HG03095 (cell line): ENCODE data around the gene EFCAB12.

Experiments
- ATAC-seq: cut with Tn5 transposase; IDR thresholded peaks from one replicate; pipeline ENCODE4 v1.9.1; 2021; ENCODE audit warnings: moderate library complexity; ENCODE audit not compliant: unreplicated experiment

EFCAB12 gene

DNA sequence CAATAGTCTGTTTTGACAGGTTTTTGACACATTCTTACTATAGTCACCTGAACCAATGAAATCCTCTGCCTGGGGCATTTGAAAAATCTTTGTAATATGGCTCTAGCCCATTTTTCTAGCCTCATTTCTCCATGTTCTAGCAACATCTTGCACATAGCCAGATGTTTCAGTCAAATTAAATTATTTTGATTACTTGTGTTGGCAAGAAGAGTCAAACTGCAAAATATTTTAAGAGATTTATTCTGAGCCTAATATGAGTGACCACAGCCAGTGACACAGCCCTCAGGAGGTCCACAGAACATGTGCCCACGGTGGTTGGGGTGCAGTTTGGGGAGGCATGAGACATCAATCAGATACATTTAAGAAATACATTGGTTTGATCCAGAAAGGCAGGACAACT, 18.5 kb upstream of the EFCAB12 start:
- ATAC-seq: no peak

DNA sequence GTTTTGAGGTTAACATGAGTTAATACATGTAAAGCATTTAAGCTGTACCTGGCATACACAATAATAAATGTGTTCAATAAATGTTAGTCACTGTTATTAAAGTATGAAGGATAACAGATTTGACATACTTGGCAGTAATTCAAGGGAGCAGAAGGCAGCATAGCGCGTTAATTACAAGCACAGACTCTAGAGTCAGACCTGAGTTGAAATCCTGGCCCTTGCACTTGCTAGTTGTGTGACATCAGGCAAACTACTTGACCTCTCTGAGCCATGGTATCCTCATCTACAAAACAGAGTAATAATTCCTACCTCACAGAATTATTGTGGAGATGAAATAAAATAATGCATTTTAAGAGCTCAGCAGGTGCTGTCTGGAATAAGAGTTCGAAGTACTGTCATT, 17.0 kb upstream of the EFCAB12 start:
- ATAC-seq: no peak

DNA sequence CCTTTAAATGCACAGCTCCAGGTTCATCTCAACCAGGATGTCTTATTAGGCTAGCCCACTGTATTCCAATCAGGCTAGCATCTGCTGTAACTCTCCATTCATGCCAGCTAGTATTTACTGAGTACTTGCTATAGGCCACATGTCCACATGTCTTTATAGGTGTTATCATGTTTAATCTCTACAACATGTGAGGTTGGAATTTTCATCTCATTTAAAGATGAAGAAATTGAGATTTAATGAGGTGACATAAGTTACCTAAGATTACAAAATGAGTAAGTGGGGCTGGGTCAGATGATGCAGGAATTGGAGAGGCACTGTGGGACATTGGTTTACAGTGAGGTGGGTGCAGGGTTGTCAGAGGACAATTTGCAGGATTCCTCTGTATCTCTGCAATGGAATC, 14.5 kb upstream of the EFCAB12 start:
- ATAC-seq: no peak

DNA sequence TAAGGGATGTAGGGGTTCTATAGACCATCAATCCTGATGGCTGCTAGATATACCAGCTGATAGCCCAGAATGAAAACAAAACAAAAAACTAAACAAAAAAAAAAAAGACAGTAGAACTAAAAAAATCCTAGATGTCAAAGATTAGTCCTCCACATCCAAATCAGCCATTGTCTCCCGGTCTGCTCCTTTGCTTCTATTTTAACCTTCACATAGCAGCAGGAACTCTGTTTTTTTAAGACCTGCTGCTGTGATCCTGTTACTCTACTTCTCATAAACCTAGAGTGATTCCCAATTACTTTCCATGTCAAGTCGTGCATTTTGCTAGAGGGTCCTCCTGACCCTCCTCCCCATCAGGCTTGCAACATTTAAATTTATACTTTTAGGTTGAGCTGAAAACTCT, 14.1 kb upstream of the EFCAB12 start:
- no peak for ATAC-seq

DNA sequence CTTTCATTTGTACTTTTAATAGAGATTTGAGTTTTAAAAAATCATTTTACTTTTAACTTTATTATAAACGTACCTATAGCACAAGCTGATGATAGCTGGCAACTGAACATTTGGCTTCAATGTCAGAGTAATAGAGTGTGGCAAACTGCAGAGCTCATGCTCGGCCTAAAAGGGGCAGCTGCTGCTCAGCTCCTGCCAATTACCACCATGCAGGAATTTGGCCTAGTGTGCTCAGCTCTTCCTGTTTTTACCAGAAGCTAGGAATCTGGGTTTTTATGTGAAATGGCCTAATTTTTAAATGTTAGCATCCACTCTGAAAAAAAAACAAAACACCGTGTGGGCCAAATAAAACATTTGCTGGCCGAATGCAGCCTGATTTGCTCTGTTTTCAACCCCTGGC, 13.3 kb upstream of the EFCAB12 start:
- no peak for ATAC-seq

DNA sequence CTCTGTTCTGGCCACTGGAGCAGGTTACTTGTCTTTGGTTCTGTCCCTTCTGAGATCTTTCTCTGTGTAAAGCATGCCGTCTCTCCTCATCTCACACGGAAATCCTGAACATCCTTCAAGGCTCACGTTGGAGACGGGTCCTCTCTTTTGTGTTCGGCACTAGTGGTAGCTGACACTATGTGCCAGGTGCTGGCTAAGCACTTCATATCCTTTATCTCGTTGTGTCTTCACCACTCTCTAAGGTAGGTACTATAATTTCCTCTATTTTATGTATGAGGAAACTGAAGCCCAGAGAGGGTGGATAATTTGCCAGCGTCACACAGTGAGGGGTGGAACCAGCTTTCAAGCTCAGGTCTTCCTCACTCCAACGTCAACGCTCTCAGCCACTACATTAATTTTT, 12.8 kb upstream of the EFCAB12 start:
- no peak for ATAC-seq

DNA sequence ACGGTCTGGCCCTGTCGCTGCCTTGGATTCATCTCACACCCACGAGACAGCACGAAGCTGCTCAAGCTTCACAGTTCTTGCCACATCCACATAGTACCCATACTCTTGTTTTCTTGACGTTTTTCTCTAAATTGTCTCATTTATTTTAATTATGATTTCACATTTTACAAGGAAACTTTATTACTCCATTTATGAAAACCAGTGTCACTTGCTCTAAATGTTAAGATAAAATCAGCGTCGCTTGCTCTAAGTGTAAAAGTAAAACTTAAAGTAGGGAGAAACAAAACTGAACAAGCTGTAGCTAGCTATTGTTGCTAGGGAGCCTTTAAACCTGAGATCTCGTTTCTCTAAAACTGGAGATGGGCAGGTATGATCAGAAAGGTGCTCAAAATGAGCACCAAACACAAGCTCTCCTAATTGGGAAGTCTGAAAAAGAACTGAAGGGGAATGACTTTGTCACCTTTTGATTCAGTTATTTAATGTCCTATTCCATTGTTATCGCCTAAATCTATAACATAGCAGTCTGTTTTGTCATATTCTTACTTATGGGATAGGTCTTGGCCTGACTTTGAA, 12.3 kb upstream of the EFCAB12 start:
- ATAC-seq: no peak

DNA sequence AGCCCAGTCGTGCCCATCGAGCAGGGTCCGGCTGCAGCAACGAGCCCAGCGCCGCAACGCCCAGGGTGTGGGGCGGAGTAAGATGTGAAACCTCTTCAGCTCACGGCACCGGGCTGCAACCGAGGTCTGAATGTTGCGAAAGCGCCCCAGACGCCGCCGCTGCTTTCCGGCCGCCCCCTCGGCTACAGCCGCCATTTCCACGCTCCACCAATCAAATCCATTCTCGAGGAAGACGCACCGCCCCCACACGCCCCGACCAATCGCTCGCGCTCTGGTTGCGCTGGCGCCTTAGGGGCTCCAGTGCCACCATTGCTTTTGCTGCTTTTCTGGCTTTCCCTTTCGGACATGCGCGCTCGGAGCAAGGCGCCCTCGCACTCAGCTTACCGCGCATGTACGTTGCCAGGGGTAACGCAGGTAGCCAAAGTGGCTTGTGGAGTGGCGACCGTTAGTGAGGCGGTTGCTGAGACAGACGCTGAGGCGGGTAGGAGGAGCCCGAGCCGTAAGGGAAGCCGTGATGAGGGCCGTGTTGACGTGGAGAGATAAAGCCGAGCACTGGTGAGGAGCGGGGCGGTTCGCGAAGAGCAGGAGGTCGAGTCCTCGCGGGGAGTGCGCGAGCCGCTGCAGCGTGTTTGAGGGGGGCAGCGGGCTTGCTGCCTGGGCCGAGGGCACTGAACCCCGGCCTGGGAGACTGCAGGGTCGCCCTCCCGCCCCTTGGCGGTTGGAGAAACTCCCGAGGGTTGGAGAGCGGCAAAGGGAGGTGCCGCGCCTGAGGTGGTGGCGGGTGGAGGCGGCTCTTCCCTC, 11.6 kb upstream of the EFCAB12 start, which contains the start of the genes IFT122 and MBD4:
TSS of gene IFT122 (plus strand) at position 408 of the 801 bp plus-strand sequence. CDS start at position 515, 107 bp downstream.
TSS of gene MBD4 (minus strand) at position 132 of the 801 bp plus-strand sequence. CDS start at position 17, 115 bp downstream.
- peak; percentile 82 for ATAC-seq

DNA sequence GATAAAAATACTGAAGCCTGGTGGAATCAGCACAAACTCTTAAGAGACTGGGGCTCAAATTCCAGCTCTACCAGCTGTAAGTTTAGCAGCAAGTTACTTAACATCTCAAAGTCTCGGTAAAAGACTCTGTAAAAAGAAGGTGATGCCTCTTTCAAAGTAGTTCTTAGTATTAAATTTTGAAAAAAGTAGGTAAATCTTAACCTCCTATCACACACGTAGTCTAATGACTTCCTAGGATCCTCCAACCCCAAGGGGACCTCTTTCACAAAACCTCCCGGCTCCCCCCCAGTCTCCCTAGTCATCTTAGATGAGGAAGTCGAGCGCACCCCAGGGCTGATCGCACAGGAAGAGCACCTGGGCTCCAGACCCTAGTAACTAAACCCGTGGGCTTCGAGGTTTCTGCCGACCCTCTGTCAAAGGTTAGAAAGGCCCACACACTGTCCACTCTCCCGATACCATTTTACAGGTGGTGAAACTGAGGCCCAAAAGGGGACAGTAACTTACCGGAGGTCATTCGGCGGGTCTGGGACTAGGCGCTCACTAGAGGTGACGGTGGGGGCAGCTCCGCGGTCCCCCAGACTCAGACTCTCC, 10.9 kb upstream of the EFCAB12 start:
- ATAC-seq: peak; percentile 11

DNA sequence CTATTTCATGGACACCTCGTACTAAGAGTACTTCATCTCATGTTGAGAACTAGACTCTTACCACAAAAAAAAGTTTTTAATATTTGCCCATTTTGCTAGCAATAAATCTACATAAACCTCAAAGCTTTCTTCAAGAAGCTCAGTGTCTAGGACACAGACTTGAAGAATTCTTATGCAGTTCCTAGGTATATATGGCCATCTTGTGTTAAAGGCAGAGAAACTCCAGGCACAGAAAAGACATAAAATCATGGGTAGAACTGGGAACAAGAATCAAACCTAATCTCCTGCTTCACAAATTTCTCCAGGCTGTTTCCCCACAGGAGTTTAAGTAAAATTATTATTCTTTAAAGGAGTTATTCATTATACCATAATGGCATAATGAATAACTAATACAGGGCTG, 6.9 kb upstream of the EFCAB12 start:
- ATAC-seq: no peak

DNA sequence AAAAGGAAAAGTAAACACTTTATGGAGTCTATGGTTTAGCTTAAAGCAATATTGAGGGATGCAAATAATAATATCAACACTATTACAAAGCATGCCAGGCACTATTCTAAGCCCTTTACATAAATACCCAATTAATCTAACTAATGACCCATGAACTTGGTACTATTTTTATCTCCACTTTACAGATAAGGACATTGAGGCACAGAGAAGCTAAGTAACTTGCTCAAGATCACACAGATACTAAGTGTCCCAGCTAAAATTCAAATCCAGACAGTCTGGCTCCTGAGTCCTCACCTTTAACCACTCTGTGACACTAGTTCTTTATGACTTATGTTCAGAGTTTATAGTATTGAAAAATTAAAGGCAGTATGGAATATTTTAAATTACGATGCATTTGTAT, 5.7 kb upstream of the EFCAB12 start:
- ATAC-seq: no peak

DNA sequence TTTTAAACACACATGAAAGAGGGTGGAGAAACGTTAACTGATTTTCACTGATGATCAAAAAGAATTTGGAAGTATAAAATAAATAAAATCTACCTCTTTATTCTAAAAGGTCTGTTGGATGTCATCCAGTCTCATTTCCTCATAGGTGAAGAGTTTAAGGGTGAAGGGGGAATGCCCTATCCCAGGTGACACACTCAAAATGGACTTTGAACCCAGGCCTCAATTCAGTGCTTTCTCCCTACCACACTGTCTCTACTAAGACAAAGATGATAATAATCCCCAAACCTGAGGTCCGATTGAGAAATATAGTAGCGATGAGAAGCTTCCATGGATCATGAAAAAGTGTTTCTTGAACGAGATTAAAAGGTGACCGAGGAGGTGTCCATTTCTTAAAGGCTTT, 5.1 kb upstream of the EFCAB12 start:
- no peak for ATAC-seq

DNA sequence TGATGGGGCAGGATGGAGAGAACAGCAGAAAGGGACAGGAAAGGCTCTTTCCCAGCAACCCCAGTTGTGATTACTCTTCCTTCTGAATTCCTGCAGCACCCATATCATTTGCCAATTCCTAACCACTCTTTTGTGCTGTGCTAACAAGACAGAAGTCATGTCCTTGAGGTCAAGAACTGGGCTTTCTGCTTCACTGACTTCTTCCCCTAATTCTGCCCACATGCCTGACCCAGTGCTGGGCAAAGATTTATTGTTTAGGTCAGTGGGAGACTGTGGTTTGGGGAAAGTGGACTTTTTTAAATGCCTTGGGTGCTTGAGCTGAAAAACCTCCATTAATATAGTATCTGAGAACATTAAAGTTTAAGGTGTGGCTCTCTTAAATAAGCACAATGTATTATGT, 4.2 kb upstream of the EFCAB12 start:
- no peak for ATAC-seq

DNA sequence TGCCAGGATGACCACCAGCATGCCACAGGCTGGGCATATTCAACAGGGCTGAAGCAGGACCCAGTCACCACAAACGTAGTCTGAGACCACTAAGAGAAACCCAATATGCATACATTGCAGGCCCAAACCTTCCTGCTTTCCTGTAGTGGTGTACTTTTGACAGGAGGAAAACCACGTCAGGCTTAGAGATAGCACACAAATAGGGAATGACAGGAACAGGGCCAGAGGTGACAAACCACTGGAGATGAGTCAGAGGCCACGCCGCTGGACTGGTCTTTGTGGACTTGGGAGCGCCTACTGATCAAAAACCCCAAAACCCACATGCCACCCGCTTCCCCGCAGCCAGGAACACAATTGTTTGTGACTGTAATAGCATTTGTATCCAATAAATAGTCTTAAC, 3.6 kb upstream of the EFCAB12 start:
- no peak for ATAC-seq

DNA sequence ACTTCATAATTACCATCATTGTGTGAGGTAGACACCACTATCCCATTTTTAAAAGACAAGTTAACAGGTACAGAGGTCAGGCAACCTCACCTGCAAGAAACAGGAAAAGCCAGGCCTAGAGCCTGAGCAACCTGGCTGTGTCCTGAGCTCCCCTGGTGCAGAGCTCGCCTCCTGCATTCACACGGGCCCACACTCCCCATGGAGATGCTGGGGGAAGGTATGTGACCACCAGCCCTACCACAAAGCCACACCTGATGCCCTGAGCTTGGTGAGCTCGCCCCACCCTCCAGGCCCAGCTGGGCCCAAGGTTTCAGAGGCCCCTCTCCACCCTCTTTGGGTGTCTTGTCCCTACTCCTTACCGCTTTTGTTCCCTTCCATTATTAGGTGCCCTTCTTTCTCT, 1.2 kb upstream of the EFCAB12 start:
- ATAC-seq: no peak

DNA sequence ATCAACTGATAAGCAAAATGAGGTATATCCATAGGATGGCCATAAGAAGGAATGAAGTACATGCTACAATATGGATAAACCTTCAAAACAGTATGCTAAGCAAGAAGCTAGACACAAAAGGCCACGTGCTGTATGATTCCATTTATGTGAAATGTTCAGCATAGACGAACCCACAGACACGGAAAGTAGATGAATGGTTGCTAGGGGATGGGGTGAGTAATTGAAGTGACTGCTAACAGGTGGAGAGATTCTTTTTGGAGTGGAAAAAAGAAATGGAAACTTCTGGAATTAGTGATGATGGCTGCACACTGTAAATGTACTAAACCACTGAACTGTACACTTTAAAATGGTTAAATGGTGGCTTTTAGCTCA, 630 bp upstream of the EFCAB12 start:
- no peak for ATAC-seq

DNA sequence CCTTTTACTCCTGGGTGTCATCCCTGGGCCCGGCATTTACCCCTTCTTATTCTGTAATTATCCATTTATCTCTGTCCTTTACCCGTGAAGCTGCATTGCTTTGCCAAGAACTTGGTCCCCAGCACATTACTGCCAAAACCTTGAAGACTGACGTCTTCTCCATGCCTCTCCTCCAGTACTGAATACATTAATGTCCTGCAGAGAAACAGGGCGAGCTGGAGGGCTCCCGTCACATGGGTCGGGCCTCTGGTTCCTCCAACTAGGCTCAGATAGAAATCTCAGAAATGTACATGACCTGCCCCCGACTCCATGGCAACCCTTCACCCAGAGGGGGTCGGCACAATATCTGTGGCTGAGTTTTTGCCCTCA, 445 bp downstream of the EFCAB12 start:
- ATAC-seq: no peak

DNA sequence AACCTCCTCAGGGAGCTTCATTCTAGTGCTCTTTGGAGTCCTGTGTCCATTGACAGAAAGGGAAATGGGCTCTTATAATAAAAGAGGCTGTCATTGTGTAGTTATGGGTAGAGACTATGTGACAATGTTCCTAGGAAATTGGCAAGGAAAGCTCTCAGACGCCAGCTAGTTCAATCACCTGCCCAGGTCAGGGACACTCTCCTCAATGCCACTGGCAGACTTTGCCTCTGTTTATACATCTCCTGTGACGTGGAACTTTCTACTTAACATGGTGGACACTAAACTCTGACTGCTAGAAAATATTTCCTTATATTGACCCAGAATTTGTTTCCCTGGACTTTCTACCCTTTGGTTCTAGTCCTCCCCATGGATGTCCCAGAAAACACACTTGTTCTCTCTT, 2.8 kb downstream of the EFCAB12 start:
- ATAC-seq: no peak

DNA sequence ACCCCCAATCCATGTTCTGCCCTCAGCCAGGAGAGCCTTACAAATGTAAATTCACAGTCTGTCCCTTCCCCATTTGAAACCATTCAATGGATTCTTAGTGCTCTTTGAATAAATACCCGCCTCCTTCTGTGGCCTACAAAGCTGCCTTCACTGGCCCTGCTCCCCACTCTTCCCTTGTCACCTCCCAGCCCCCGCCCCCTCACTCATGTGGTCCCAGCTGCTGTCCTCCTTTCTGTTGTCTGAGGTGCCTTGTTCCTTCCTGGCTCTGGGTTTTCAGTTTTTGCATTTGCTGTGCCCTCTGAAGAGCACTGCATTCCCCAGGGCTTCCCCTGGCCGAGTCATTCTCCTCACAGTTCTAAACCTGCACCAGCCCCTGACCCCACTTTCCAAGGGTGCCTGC, 3.2 kb downstream of the EFCAB12 start:
- ATAC-seq: no peak

DNA sequence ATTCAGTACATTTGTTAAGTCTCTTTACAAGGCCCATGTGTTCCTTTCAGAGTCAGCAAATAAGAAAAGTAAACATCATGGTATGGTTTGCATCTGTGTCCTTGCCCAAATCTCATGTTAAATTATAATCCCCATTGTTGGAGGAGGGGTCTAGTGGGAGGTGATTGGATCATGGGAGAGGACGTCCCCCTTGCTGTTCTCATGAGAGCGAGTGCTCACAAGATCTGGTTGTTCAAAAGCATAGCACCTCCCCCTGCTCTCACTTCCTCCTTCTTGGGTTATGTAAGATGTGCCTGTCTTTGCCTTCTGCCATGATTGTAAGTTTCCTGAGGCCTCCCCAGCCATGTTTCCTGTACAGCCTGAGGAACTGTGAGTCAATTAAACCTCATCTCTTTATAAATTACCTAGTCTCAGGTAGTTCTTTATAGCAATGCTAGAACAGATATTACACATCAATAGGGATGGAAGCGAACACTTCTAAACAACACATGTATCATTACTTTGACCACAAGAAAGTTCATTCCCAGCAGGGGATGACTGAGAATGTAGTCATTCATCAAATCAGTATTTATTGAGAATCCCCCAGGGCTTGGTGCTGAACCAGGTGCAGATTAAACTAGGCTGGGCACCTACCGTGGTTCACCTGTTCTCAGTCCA, 4.1 kb downstream of the EFCAB12 start:
- ATAC-seq: peak; percentile 83

DNA sequence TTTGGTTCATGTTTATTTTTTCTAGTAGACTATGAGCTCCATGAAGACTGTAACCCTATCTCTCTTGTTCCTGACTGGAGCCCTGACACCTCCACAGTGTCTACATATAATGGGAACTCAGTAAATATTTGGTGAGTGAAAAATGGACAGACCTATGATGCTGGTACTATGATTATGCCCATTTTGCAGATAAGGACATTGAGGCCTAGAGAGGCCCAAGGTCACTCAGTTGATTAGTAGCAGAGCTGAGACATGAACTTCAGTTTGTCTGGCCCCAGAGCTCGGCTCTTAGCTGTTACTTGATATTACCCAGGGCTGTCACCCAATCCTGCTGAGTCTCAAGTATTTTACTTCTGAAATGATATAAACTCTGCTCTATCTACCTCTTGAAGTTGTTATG, 5.5 kb downstream of the EFCAB12 start:
- ATAC-seq: no peak
